Measurements from ENCODE around the gene AKT1.
A peak's percentile ranks its signal among the peaks of the same experiment; 100 is the strongest.

Gene AKT1

GRCh38 chr14:104799244-104800014 is 3.9 kb upstream of the AKT1 start:
- DNase-seq (ENCODE audit: low read depth in 2 of 2): peak; percentile 19 to 29

GRCh38 chr14:104798300-104799243 is 3.0 kb upstream of the AKT1 start:
- no peak for DNase-seq (ENCODE audit: low read depth in 2 of 2)

DNA sequence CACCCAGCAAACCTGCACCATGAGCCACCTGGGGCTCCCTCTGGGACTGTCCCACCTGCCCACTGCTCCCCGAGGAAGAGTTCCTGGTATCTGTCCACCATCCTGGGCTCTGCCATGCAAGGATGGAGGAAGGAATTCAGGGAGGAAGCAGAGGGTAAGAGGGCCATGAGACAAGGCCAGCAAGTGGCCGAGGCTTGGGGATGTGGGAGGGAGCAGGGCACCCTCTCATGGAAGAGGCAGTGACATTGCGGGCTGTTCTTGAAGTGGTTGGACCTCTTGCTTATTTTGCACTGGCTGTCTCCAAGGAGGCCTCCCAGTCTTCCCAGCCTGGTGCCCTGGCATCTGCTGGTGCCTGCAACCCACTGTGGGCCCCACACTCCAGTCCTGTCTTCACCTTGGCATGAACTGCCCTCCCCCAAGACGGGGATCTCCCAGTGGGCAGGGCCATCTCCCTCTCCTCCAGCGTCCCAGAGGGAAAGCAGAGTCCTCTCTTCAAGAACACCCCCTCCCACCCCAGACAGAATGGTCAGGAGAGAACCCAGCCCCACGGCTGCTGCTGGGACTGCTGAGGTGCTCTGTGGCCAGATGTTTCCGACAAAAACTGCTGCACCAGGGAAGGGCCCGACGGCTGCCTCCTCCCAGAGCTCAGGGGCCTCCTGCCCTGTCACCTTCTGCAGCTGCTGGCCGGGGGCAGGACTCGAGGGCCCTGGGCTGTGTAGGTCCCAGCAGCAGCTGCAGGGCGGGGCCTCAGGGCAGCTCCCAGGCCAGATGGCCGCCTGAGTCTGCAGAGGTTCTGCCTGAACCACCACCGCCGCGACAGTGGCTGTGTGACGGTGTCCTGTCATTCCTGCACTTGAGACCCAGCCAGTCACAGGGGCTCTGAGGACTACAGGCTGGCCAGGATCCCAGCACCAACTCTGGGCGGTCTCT is 1.8 kb upstream of the AKT1 start:
- DNase-seq (ENCODE audit: low read depth in 2 of 2): no peak

DNA sequence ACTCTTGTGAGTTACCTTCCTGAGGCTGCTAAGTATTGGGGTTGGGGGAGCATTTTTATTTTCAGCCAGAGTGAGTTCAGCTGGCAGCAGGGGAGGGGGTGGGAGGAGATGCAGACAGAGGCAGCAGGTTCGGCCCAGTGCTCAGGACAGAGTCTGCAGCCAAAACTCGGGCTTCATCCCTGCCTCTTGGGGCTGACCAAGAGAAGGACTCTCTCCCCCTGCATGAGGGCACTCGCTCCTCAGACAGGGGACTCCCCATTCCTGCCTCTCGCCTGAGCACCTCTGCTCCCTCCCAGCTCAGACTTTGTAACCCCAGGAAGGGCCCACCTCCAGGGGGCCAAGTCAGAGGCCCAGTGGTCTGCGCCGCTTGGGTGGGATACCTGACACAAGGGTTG is 1.1 kb upstream of the AKT1 start:
- DNase-seq (ENCODE audit: low read depth in 2 of 2): no peak

- DNase-seq (ENCODE audit: low read depth in 2 of 2): peak in 1 of 2 experiments; percentile 13
Measured at GRCh38 chr14:104795781-104796686, 486 bp upstream of the AKT1 start.

- DNase-seq (ENCODE audit: low read depth in 2 of 2): no peak
Measured at GRCh38 chr14:104794631-104794992, 936 bp downstream of the AKT1 start.

- DNase-seq (ENCODE audit: low read depth in 2 of 2): peak; percentile 21 to 34
Measured at GRCh38 chr14:104794099-104794498, 1.4 kb downstream of the AKT1 start.

DNA sequence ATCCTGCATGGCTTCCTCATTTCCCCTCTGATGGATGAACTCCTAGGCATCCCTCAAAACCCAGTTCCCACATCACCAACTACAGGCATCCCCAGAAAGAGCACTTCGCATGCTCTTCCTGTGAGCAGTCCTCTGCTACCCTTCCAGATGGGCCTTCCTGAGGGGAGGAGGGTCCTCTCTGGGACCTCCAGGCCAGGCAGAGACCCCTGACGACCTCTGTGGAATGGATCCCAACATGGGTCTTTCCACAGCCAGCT is 1.9 kb downstream of the AKT1 start:
- no peak for DNase-seq (ENCODE audit: low read depth in 2 of 2)

DNA sequence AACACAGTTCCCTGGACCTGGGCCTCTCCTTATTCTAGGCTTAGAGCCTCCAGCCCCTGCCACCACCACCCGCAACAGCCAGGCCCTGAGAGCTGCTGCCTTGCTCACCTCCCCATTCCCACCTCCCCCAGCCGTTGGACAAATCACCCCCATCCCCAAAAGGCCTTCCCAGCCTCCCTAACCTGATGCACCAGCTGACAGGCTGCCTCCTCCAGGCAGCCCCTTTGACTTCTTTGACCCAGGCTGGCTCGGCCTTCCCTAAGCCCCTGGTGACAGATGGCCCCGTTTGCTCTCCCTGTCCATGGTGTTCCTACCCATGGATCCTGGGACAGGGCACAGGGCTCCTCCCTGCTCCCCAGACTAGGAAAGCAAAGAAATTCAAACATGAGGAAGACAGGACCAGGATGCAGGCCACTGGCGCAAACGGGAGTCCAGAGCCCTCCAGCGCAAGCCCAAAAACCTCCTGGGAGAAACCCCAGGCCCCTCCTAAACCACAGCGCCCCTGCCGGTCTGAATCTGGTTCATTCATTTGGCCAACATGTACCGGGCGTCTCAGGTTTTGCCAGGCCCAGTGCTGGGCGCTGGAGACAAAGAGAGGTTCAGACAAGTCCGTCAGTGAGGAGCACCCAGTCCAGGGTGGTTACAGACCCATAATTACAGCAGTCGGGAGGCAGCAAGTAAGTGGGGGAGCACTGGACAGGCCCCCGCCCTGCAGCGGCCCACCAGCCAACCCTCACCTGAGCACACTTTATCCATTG is 2.4 kb downstream of the AKT1 start:
- no peak for DNase-seq (ENCODE audit: low read depth in 2 of 2)

DNA sequence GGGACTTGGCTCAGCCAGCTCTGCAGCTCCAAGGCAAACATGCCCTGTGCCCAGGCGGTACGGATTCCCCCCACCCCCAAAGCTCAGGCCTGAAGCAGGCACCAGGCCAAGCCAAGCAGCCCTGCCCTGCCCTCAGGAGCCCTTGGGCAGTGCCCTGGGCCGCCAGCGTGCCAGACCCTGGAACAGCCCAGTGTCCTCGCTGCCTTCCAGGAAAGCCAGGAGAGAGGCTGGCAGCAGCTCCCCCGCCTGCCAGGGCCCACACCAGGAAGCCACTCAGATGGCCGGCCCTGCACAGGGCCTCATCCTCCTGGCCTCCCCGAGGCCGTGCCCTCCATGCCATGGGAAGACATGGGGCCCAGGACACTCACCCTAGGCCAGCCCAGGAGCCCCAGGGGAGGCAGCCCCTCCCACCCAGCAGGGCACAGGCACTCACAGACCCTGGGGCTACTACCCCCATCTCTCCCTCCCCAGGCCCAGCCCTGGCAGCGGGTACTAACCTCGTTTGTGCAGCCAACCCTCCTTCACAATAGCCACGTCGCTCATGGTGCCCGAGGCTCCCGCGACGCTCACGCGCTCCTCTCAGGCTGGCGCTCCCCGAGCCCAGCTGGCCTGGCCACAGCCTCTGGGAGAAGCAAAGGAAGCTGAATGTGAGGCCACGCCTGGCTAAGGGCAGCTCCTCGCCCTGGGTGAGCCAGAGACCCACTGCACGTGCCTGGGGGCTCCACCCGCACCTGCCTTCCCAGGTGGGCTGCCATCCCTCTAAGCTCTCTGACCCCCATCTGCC is 3.3 kb downstream of the AKT1 start:
- no peak for DNase-seq (ENCODE audit: low read depth in 2 of 2)

DNA sequence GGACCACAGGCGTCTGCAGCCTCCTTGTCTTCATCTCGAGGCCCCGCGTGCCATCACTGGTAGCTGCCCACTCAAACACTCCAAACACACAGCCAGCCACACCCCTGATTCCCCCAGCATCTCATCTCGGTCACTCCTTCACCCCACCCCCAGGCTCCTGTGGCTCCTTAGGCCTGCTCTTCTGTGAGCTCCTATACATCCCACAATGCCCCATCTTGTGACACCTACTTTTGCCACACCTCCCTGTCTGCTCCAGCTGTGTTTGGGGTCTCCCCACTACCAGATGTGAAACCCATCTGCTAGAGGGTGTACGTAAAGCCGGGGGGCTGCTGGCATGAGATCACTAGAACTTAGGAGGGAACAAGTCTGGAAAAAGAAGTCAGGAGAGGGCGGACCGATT is 4.1 kb downstream of the AKT1 start:
- DNase-seq (ENCODE audit: low read depth in 2 of 2): no peak

GRCh38 chr14:104789752-104790743 is 5.5 kb downstream of the AKT1 start:
- no peak for DNase-seq (ENCODE audit: low read depth in 2 of 2)

GRCh38 chr14:104788873-104789663 is 6.5 kb downstream of the AKT1 start:
- DNase-seq (ENCODE audit: low read depth in 2 of 2): no peak

GRCh38 chr14:104788161-104788818 is 7.3 kb downstream of the AKT1 start:
- DNase-seq (ENCODE audit: low read depth in 2 of 2): no peak

DNA sequence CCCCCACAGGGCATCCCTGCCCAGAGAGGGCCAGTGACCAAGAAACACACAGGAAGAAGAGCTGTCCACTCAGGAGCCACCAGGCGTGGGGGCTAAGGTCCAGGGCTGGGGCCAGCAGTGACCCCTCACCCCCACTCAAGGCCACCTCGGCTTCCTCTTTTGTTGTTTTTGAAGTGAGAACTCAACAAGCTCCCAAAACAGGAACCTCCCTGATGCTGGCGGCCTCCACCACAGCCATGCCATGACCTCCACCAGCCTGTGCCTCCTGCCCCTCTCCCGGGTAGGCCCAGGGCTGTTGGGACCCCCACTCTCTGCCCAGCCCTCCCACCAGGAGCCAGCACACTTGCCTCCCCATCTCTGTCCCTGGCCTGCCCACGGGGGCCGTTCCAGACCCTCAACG is 7.8 kb downstream of the AKT1 start:
- DNase-seq (ENCODE audit: low read depth in 2 of 2): no peak

DNA sequence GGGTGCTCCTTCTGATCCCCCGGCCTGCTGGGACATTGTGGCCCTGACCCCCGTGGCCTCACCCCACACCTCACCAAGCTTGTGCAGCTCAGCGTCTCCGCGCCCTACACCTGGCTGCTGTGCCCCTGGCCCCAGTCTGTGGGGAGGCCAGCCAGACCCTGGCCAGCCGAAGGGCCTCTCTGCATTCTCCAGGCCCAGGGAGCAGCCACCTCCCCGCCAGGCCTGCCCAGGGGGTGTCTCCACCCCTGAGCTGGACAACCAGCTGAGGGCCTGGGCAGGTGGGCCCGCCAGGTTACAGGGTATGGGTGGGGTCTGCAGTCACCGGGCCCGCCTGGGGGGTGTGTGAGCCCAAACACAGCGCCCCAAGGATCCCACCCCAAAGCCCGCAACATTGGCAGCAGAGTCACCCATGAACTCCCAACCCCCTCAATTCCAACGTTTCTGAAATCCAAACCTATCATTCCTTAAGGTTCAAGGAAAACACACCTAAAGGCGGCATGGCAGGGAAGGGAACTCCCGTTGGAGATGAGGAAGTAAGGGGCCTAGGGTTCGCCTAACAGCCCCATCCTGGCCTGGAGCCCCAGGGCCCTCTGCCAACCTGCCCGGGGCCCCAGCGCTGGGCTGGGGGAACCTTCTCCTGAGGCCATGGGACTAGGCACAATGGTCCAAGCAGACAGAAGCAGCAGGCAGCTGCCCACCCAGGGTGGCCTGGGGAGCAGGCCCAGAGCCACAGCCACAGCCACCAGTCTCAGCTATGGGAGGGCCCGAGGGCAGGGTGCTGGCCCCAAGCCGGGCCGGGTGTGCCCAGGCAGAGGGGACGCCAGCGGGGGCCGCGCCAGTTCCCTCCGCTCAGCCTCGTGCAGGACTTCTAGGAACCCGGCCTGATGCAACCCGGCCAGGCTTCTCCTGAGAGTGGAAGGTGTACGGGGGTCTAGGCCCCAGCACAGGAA is 8.5 kb downstream of the AKT1 start:
- DNase-seq (ENCODE audit: low read depth in 2 of 2): no peak
